Liver (tissue), 9 donors: ENCODE results near the gene RAB27B. TPM values are rescaled to one million over a fixed set of nuclear protein-coding genes. Genes with fewer than 3 reads are reported as not detected.

Experiments
- DNase-seq: peaks from one replicate; pipeline ENCODE4 v3.0.0-alpha.2; 2017; ENCODE audit warnings: low spot score
- H3K27ac ChIP-seq, 2 donors: one replicate each; pipeline ENCODE4 v1.7.0; 2013; ENCODE audit warnings: inconsistent platforms in 2 of 2, low read length in 2 of 2, control low read depth in 1 of 2, low read depth in 1 of 2, mild to moderate bottlenecking in 1 of 2
- H3K27me3 ChIP-seq, 4 donors: one replicate each; pipeline versions ENCODE4 v1.6.1 to v1.7.0; 2013; ENCODE audit warnings: low read length in 3 of 4, inconsistent platforms in 1 of 4, mild to moderate bottlenecking in 1 of 4, moderate library complexity in 1 of 4; ENCODE audit not compliant: control insufficient read depth in 4 of 4, insufficient read depth in 4 of 4
- H3K36me3 ChIP-seq, 4 donors: one replicate each; pipeline versions ENCODE4 v1.6.1 to v1.7.0; 2013; ENCODE audit warnings: low read length in 3 of 4, mild to moderate bottlenecking in 3 of 4, low read depth in 1 of 4, moderate library complexity in 1 of 4; ENCODE audit not compliant: control insufficient read depth in 4 of 4, insufficient read depth in 3 of 4
- H3K4me1 ChIP-seq, 4 donors: one replicate each; pipeline versions ENCODE4 v1.6.1 to v1.7.0; 2013; ENCODE audit warnings: low read length in 3 of 4, mild to moderate bottlenecking in 3 of 4, moderate library complexity in 1 of 4; ENCODE audit not compliant: control insufficient read depth in 4 of 4, insufficient read depth in 4 of 4
- H3K4me3 ChIP-seq, 3 donors: one replicate each; pipeline versions ENCODE4 v1.6.1 to v1.7.0; 2013; ENCODE audit warnings: low read length in 3 of 3, control low read depth in 1 of 3, low read depth in 1 of 3, mild to moderate bottlenecking in 1 of 3
- H3K9ac ChIP-seq, 2 donors: one replicate each; pipeline ENCODE4 v1.7.0; 2013; ENCODE audit warnings: low read length in 2 of 2, mild to moderate bottlenecking in 2 of 2, moderate library complexity in 2 of 2, control low read depth in 1 of 2, low read depth in 1 of 2
- H3K9me3 ChIP-seq, 4 donors: one replicate each; pipeline versions ENCODE4 v1.6.1 to v1.7.0; 2013; ENCODE audit warnings: low read length in 3 of 4; ENCODE audit not compliant: control insufficient read depth in 4 of 4
- EGR1 ChIP-seq, 2 donors: IDR thresholded peaks; 2 replicates each; pipeline ENCODE4 v1.6.1; 2016 to 2018; ENCODE audit warnings: antibody characterized with exemption in 2 of 2, low read depth in 2 of 2
- FOXA1 ChIP-seq: IDR thresholded peaks from 2 replicates; pipeline ENCODE4 v1.6.1; 2016; ENCODE audit warnings: antibody characterized with exemption
- FOXA2 ChIP-seq: IDR thresholded peaks from 2 replicates; pipeline ENCODE4 v1.6.1; 2016; ENCODE audit warnings: antibody characterized with exemption
- GABPA ChIP-seq, 2 donors: IDR thresholded peaks in 1 of 2; conservative IDR thresholded peaks in 1 of 2; 2 replicates each; pipeline ENCODE4 v1.6.1; 2016; ENCODE audit warnings: antibody characterized with exemption in 2 of 2, mild to moderate bottlenecking in 1 of 2, moderate library complexity in 1 of 2
- HNF4A ChIP-seq, 2 donors: conservative IDR thresholded peaks; 2 replicates each; pipeline ENCODE4 v1.6.1; 2016; ENCODE audit warnings: antibody characterized with exemption in 2 of 2, mild to moderate bottlenecking in 2 of 2
- HNF4G ChIP-seq: IDR thresholded peaks from 2 replicates; pipeline ENCODE4 v1.6.1; 2016; ENCODE audit warnings: antibody characterized with exemption
- JUND ChIP-seq, 2 donors: IDR thresholded peaks; 2 replicates each; pipeline ENCODE4 v1.6.1; 2016; ENCODE audit warnings: antibody characterized with exemption in 2 of 2
- NR2F2 ChIP-seq: IDR thresholded peaks from 2 replicates; pipeline ENCODE4 v1.6.1; 2016; ENCODE audit warnings: antibody characterized with exemption
- RAD21 ChIP-seq, 2 donors: IDR thresholded peaks; 2 replicates each; pipeline ENCODE4 v1.6.1; 2016; ENCODE audit warnings: antibody characterized with exemption in 2 of 2, mild to moderate bottlenecking in 2 of 2
- RXRA ChIP-seq, 2 donors: IDR thresholded peaks; 2 replicates each; pipeline ENCODE4 v1.6.1; 2017 to 2018; ENCODE audit warnings: antibody characterized with exemption in 2 of 2, mild to moderate bottlenecking in 1 of 2
- SP1 ChIP-seq: IDR thresholded peaks from 2 replicates; pipeline ENCODE4 v1.6.1; 2018; ENCODE audit warnings: antibody characterized with exemption, mild to moderate bottlenecking
- TAF1 ChIP-seq: conservative IDR thresholded peaks from 2 replicates; pipeline ENCODE4 v1.6.1; 2016; ENCODE audit warnings: antibody characterized with exemption, mild to moderate bottlenecking
- YY1 ChIP-seq: IDR thresholded peaks from 2 replicates; pipeline ENCODE4 v1.6.1; 2016; ENCODE audit warnings: antibody characterized with exemption, mild to moderate bottlenecking
- WGBS: extraction: QIAGEN DNeasy Blood & Tissue Kit; methylation state at CpG from one replicate; pipeline ENCODE4 v1.1.7; 2013; 5-methylcytosine and 5-hydroxymethylcytosine counted together
- polyA plus RNA-seq, 2 donors: library from polyadenylated mRNA; stranded (reverse) in 1 of 2; unstranded in 1 of 2; fragments of 200-250 nt in 1 of 2; fragments of >200 nt in 1 of 2; fragmentation: Nextera tagmentation in 1 of 2; extraction: Ambion mirVana in 1 of 2; gene quantifications; one replicate each; pipeline versions ENCODE4 v1.2.1 to v1.2.3, GENCODE V29; 2013 to 2015
- total RNA-seq, 2 donors: library from RNA; depleted of rRNA; stranded (reverse); fragments of >200 nt; gene quantifications; one replicate each; pipeline ENCODE4 v1.2.3, GENCODE V29; 2014
- TF ChIP-seq, protein P1 (sequence below): IDR thresholded peaks from 2 replicates; pipeline ENCODE4 v1.6.1; 2016; ENCODE audit warnings: antibody characterized with exemption, mild to moderate bottlenecking
- TF ChIP-seq, protein P2 (sequence below): fragments of 150-350 bp; IDR thresholded peaks from 2 replicates; pipeline ENCODE4 v1.5.1; 2017; ENCODE audit warnings: improper control_type of control experiment, low read depth, low read length; ENCODE audit not compliant: missing input control
- TF ChIP-seq, protein P3 (sequence below): IDR thresholded peaks from 2 replicates; pipeline ENCODE4 v1.6.1; 2016; ENCODE audit warnings: antibody characterized with exemption
- TF ChIP-seq, protein P4 (sequence below): IDR thresholded peaks from 2 replicates; pipeline ENCODE4 v1.6.1; 2016; ENCODE audit warnings: antibody characterized with exemption
- TF ChIP-seq, protein P5 (sequence below): IDR thresholded peaks from 2 replicates; pipeline ENCODE4 v1.6.1; 2016; ENCODE audit warnings: antibody characterized with exemption
- donor health status: healthy.
- donor health status: healthy.
- donor health status: healthy.
- donor health status: healthy.
- donor health status: healthy.

Gene RAB27B
- total and polyA plus RNA-seq, 4 donors, result 0.13 to 4.5 (median 0.24) TPM

- H3K9ac ChIP-seq, result no peak overlapping the region
- H3K4me1 ChIP-seq, result no peaks in the 10 kb centered on the region
- no peaks in the 10 kb centered on the region for H3K36me3 ChIP-seq
- H3K4me3 ChIP-seq, result no peak overlapping the region
- WGBS, result 58% methylated on average over 2 of the region's 2 CpGs
- TF ChIP-seq RXRA (IDR thresholded peaks at IDR 0.05), result no peak
- TF ChIP-seq TAF1, result no peak
- TF ChIP-seq, protein P1, sequence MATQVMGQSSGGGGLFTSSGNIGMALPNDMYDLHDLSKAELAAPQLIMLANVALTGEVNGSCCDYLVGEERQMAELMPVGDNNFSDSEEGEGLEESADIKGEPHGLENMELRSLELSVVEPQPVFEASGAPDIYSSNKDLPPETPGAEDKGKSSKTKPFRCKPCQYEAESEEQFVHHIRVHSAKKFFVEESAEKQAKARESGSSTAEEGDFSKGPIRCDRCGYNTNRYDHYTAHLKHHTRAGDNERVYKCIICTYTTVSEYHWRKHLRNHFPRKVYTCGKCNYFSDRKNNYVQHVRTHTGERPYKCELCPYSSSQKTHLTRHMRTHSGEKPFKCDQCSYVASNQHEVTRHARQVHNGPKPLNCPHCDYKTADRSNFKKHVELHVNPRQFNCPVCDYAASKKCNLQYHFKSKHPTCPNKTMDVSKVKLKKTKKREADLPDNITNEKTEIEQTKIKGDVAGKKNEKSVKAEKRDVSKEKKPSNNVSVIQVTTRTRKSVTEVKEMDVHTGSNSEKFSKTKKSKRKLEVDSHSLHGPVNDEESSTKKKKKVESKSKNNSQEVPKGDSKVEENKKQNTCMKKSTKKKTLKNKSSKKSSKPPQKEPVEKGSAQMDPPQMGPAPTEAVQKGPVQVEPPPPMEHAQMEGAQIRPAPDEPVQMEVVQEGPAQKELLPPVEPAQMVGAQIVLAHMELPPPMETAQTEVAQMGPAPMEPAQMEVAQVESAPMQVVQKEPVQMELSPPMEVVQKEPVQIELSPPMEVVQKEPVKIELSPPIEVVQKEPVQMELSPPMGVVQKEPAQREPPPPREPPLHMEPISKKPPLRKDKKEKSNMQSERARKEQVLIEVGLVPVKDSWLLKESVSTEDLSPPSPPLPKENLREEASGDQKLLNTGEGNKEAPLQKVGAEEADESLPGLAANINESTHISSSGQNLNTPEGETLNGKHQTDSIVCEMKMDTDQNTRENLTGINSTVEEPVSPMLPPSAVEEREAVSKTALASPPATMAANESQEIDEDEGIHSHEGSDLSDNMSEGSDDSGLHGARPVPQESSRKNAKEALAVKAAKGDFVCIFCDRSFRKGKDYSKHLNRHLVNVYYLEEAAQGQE, result no peak
- TF ChIP-seq FOXA1, result no peak
- TF ChIP-seq RAD21 (IDR thresholded peaks at IDR 0.05), result no peak
- TF ChIP-seq JUND (IDR thresholded peaks at IDR 0.05), result no peak
- no peak for TF ChIP-seq FOXA2
- TF ChIP-seq, protein P2, sequence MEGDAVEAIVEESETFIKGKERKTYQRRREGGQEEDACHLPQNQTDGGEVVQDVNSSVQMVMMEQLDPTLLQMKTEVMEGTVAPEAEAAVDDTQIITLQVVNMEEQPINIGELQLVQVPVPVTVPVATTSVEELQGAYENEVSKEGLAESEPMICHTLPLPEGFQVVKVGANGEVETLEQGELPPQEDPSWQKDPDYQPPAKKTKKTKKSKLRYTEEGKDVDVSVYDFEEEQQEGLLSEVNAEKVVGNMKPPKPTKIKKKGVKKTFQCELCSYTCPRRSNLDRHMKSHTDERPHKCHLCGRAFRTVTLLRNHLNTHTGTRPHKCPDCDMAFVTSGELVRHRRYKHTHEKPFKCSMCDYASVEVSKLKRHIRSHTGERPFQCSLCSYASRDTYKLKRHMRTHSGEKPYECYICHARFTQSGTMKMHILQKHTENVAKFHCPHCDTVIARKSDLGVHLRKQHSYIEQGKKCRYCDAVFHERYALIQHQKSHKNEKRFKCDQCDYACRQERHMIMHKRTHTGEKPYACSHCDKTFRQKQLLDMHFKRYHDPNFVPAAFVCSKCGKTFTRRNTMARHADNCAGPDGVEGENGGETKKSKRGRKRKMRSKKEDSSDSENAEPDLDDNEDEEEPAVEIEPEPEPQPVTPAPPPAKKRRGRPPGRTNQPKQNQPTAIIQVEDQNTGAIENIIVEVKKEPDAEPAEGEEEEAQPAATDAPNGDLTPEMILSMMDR, result no peak
- no peak for TF ChIP-seq HNF4A (conservative IDR thresholded peaks at IDR 0.05)
- TF ChIP-seq, protein P3, sequence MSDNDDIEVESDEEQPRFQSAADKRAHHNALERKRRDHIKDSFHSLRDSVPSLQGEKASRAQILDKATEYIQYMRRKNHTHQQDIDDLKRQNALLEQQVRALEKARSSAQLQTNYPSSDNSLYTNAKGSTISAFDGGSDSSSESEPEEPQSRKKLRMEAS, result no peak
- TF ChIP-seq EGR1 (IDR thresholded peaks at IDR 0.05; ENCODE audit: low read depth in 2 of 2), result no peak
- TF ChIP-seq, protein P4, sequence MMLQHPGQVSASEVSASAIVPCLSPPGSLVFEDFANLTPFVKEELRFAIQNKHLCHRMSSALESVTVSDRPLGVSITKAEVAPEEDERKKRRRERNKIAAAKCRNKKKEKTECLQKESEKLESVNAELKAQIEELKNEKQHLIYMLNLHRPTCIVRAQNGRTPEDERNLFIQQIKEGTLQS, result no peak
- no peak for TF ChIP-seq NR2F2
- TF ChIP-seq YY1, result no peak
- TF ChIP-seq SP1, result no peak
- TF ChIP-seq, protein P5, sequence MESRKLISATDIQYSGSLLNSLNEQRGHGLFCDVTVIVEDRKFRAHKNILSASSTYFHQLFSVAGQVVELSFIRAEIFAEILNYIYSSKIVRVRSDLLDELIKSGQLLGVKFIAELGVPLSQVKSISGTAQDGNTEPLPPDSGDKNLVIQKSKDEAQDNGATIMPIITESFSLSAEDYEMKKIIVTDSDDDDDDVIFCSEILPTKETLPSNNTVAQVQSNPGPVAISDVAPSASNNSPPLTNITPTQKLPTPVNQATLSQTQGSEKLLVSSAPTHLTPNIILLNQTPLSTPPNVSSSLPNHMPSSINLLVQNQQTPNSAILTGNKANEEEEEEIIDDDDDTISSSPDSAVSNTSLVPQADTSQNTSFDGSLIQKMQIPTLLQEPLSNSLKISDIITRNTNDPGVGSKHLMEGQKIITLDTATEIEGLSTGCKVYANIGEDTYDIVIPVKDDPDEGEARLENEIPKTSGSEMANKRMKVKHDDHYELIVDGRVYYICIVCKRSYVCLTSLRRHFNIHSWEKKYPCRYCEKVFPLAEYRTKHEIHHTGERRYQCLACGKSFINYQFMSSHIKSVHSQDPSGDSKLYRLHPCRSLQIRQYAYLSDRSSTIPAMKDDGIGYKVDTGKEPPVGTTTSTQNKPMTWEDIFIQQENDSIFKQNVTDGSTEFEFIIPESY, result no peak
- TF ChIP-seq GABPA (IDR thresholded peaks at IDR 0.05 in 1 of 2, conservative IDR thresholded peaks at IDR 0.05 in 1 of 2), result no peak
- H3K27ac ChIP-seq, result no peak overlapping the region
- H3K9me3 ChIP-seq, result no peaks in the 10 kb centered on the region
- no peak for DNase-seq
- no peaks in the 10 kb centered on the region for H3K27me3 ChIP-seq
These were observed 21.4 kb downstream of the RAB27B start for GRCh38 chr18:54849683-54850082.

DNA sequence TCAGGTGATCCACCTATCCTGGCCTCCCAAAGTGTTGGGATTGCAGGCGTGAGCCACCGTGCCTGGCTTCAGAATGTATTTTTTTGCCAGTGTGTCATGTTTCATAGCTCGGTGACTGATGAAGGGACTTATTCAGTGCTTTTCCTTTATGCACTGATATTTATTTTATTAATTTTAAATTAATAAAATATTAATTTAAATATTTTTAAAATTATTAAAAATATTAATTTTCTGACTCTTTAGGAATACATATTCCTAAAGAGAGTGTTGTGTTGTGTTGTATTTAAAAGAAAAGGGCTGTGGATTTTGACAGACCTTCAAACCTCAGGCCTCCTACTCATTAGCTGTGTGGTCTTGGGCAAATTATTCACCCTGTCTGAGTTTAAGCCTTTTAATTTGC, 22.3 kb downstream of the RAB27B start:
- H3K36me3 ChIP-seq, result no peaks in the 10 kb centered on the region
- H3K4me3 ChIP-seq, result no peak overlapping the region
- H3K9me3 ChIP-seq, result no peaks in the 10 kb centered on the region
- no peak overlapping the region for H3K9ac ChIP-seq
- 98% methylated on average over 3 of the region's 3 CpGs for WGBS
- no peaks in the 10 kb centered on the region for H3K27me3 ChIP-seq
- no peak overlapping the region for H3K27ac ChIP-seq
- no peak for DNase-seq
- no peaks in the 10 kb centered on the region for H3K4me1 ChIP-seq
- TF ChIP-seq SP1, result no peak
- TF ChIP-seq FOXA1, result no peak
- TF ChIP-seq GABPA (IDR thresholded peaks at IDR 0.05 in 1 of 2, conservative IDR thresholded peaks at IDR 0.05 in 1 of 2), result no peak
- TF ChIP-seq TAF1, result no peak
- no peak for TF ChIP-seq RAD21 (IDR thresholded peaks at IDR 0.05)
- TF ChIP-seq, protein P4, result no peak
- TF ChIP-seq RXRA (IDR thresholded peaks at IDR 0.05), result no peak
- TF ChIP-seq NR2F2, result no peak
- TF ChIP-seq, protein P1, result no peak
- TF ChIP-seq, protein P5, result no peak
- TF ChIP-seq HNF4A (conservative IDR thresholded peaks at IDR 0.05), result no peak
- TF ChIP-seq EGR1 (IDR thresholded peaks at IDR 0.05; ENCODE audit: low read depth in 2 of 2), result no peak
- no peak for TF ChIP-seq HNF4G
